ENCODE measurements around the gene MRPL33.

The MRPL33 gene

GRCh38 chr2:27782701-27783100 lies 11.2 kb downstream of the MRPL33 start:
- Mint-ChIP-seq H3K9me3 (no peaks in the 10 kb centered on the region), H3K36me3 (peaks cover 35% of the 10 kb centered on the region), H3K4me3 (no peak overlapping the region), H3K4me1 (peaks cover 8% of the 10 kb centered on the region), H3K27ac (no peak overlapping the region)
- DNase-seq (ENCODE audit: low spot score in 2 of 2) (no peak), ATAC-seq (no peak)

GRCh38 chr2:27790796-27791195 lies 19.3 kb downstream of the MRPL33 start:
- Mint-ChIP-seq H3K4me3 (no peak overlapping the region), H3K36me3 (no peaks in the 10 kb centered on the region), H3K27ac (no peak overlapping the region), H3K4me1 (peaks cover 12% of the 10 kb centered on the region), H3K9me3 (no peaks in the 10 kb centered on the region)
- no peak for DNase-seq (ENCODE audit: low spot score in 2 of 2)
- ATAC-seq: no peak

- Mint-ChIP-seq H3K36me3 (no peaks in the 10 kb centered on the region), H3K27ac (no peak overlapping the region), H3K4me3 (no peak overlapping the region), H3K9me3 (no peaks in the 10 kb centered on the region), H3K4me1 (peaks cover 12% of the 10 kb centered on the region)
- DNase-seq (ENCODE audit: low spot score in 2 of 2) (no peak), ATAC-seq (no peak)
These were observed 21.2 kb downstream of the MRPL33 start for GRCh38 chr2:27792759-27793158.

GRCh38 chr2:27795093-27795834 lies 23.7 kb downstream of the MRPL33 start:
- Mint-ChIP-seq H3K4me3 (no peak overlapping the region), H3K36me3 (no peaks in the 10 kb centered on the region), H3K27ac (peak overlapping the region; percentile 35), H3K9me3 (no peaks in the 10 kb centered on the region), H3K4me1 (peaks cover 12% of the 10 kb centered on the region)
- no peak for DNase-seq (ENCODE audit: low spot score in 2 of 2)
- no peak for ATAC-seq

- no peaks in the 10 kb centered on the region for H3K9me3 Mint-ChIP-seq
- H3K4me3 Mint-ChIP-seq: no peak overlapping the region
- no peaks in the 10 kb centered on the region for H3K36me3 Mint-ChIP-seq
- DNase-seq (ENCODE audit: low spot score in 2 of 2): no peak
- H3K4me1 Mint-ChIP-seq: peaks cover 16% of the 10 kb centered on the region
- no peak overlapping the region for H3K27ac Mint-ChIP-seq
- no peak for ATAC-seq
These were observed 24.4 kb downstream of the MRPL33 start for GRCh38 chr2:27795868-27796277.

- ATAC-seq (no peak), DNase-seq (ENCODE audit: low spot score in 2 of 2) (no peak)
- Mint-ChIP-seq H3K9me3 (no peaks in the 10 kb centered on the region), H3K36me3 (no peaks in the 10 kb centered on the region), H3K4me1 (peaks cover 17% of the 10 kb centered on the region), H3K27ac (no peak overlapping the region), H3K4me3 (no peak overlapping the region)
These were observed 25.6 kb downstream of the MRPL33 start for GRCh38 chr2:27796791-27797765.

GRCh38 chr2:27797841-27798240 lies 26.3 kb downstream of the MRPL33 start:
- Mint-ChIP-seq H3K4me3 (no peak overlapping the region), H3K4me1 (peaks cover 12% of the 10 kb centered on the region), H3K36me3 (no peaks in the 10 kb centered on the region), H3K9me3 (no peaks in the 10 kb centered on the region), H3K27ac (no peak overlapping the region)
- no peak for ATAC-seq
- DNase-seq (ENCODE audit: low spot score in 2 of 2): no peak

GRCh38 chr2:27798486-27798885 lies 27.0 kb downstream of the MRPL33 start:
- Mint-ChIP-seq H3K9me3 (no peaks in the 10 kb centered on the region), H3K27ac (no peak overlapping the region), H3K36me3 (no peaks in the 10 kb centered on the region), H3K4me3 (no peak overlapping the region), H3K4me1 (peaks cover 12% of the 10 kb centered on the region)
- ATAC-seq (no peak), DNase-seq (ENCODE audit: low spot score in 2 of 2) (no peak)

- no peak for ATAC-seq
- Mint-ChIP-seq H3K4me1 (peaks cover 12% of the 10 kb centered on the region), H3K4me3 (no peak overlapping the region), H3K36me3 (no peaks in the 10 kb centered on the region), H3K9me3 (no peaks in the 10 kb centered on the region), H3K27ac (no peak overlapping the region)
- DNase-seq (ENCODE audit: low spot score in 2 of 2): no peak
These were observed 27.6 kb downstream of the MRPL33 start for GRCh38 chr2:27798948-27799645.

- Mint-ChIP-seq H3K4me1 (peaks cover 12% of the 10 kb centered on the region), H3K36me3 (no peaks in the 10 kb centered on the region), H3K4me3 (no peak overlapping the region), H3K27ac (no peak overlapping the region), H3K9me3 (no peaks in the 10 kb centered on the region)
- ATAC-seq (no peak), DNase-seq (ENCODE audit: low spot score in 2 of 2) (no peak)
These were observed 28.1 kb downstream of the MRPL33 start for GRCh38 chr2:27799646-27800010.

GRCh38 chr2:27800856-27801255 lies 29.3 kb downstream of the MRPL33 start:
- DNase-seq (ENCODE audit: low spot score in 2 of 2): no peak
- Mint-ChIP-seq H3K27ac (peak overlapping the region; percentile 53), H3K9me3 (no peaks in the 10 kb centered on the region), H3K4me3 (no peak overlapping the region), H3K36me3 (no peaks in the 10 kb centered on the region), H3K4me1 (peaks cover 5% of the 10 kb centered on the region)
- ATAC-seq: no peak

- H3K27ac Mint-ChIP-seq: no peak overlapping the region
- no peaks in the 10 kb centered on the region for H3K36me3 Mint-ChIP-seq
- DNase-seq (ENCODE audit: low spot score in 2 of 2) (no peak), ATAC-seq (no peak)
- H3K9me3 Mint-ChIP-seq: no peaks in the 10 kb centered on the region
- peaks cover 7% of the 10 kb centered on the region for H3K4me1 Mint-ChIP-seq
- H3K4me3 Mint-ChIP-seq: no peak overlapping the region
These were observed 31.0 kb downstream of the MRPL33 start for GRCh38 chr2:27802547-27802946.

GRCh38 chr2:27803046-27803445 lies 31.5 kb downstream of the MRPL33 start:
- no peak overlapping the region for H3K4me3 Mint-ChIP-seq
- H3K4me1 Mint-ChIP-seq: peaks cover 12% of the 10 kb centered on the region
- H3K9me3 Mint-ChIP-seq: no peaks in the 10 kb centered on the region
- no peak for DNase-seq (ENCODE audit: low spot score in 2 of 2)
- ATAC-seq: no peak
- H3K27ac Mint-ChIP-seq: no peak overlapping the region
- H3K36me3 Mint-ChIP-seq: no peaks in the 10 kb centered on the region

- Mint-ChIP-seq H3K27ac (no peak overlapping the region), H3K4me1 (peaks cover 13% of the 10 kb centered on the region), H3K36me3 (no peaks in the 10 kb centered on the region), H3K4me3 (no peak overlapping the region), H3K9me3 (no peaks in the 10 kb centered on the region)
- ATAC-seq: no peak
- DNase-seq (ENCODE audit: low spot score in 2 of 2): no peak
These were observed 32.6 kb downstream of the MRPL33 start for GRCh38 chr2:27804146-27804545.

- Mint-ChIP-seq H3K36me3 (no peaks in the 10 kb centered on the region), H3K4me3 (no peak overlapping the region), H3K4me1 (peaks cover 20% of the 10 kb centered on the region), H3K9me3 (no peaks in the 10 kb centered on the region), H3K27ac (no peak overlapping the region)
- DNase-seq (ENCODE audit: low spot score in 2 of 2) (no peak), ATAC-seq (no peak)
These were observed 33.7 kb downstream of the MRPL33 start for GRCh38 chr2:27805180-27805579.
